Thyroid gland (tissue), 4 donors: Measurements from ENCODE around the gene SLC25A4.

Experiments used
- POLR2A ChIP-seq, 2 donors: fragments of 450-650 bp; IDR thresholded peaks; one replicate each; pipeline ENCODE4 v1.6.1; 2017; ENCODE audit warnings: antibody characterized with exemption in 2 of 2, mild to moderate bottlenecking in 2 of 2, moderate library complexity in 1 of 2
- TF ChIP-seq, protein P1 (sequence below), 6 experiments: fragments of 200-600 bp in 3 of 6; fragments of 450-650 bp in 3 of 6; sonication (generic) in 3 of 6; IDR thresholded peaks; one replicate each; pipeline ENCODE4 v1.5.1; 2016 to 2019; ENCODE audit warnings: antibody characterized with exemption in 6 of 6, mild to moderate bottlenecking in 2 of 6, inconsistent platforms in 1 of 6, moderate library complexity in 1 of 6

DNA sequence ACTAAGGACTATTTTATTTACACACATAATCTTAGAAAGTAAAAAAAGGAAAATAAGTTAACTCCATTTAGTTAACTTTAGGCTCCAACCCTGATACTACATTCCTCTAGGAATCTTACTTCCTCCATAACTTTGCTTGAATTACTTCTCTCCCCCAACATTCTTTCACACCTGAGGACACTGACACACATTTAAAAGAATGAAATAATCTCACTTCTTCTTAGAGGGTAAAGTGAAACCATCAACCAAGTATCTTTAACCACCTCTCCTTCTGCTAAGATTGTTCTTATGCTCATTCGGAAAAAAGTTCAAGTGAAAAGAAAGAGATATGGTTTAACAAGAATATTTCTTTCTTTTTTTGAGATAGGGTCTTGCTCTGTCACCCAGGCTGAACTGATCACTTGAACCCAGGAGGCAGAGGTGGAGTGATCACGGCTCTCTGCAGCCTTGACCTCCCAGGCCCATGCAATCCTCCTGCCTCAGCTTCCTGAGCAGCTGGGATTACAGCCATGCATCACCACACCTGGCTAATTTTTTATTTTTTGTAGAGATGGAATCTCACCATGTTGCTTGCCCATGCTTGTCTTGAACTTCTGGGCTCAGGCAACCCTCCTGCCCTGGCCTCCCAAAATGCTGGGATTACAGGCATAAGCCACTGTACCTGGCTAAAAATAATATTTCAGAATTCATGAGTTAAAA, 28.5 kb downstream of the SLC25A4 start:
- TF ChIP-seq, protein P1, sequence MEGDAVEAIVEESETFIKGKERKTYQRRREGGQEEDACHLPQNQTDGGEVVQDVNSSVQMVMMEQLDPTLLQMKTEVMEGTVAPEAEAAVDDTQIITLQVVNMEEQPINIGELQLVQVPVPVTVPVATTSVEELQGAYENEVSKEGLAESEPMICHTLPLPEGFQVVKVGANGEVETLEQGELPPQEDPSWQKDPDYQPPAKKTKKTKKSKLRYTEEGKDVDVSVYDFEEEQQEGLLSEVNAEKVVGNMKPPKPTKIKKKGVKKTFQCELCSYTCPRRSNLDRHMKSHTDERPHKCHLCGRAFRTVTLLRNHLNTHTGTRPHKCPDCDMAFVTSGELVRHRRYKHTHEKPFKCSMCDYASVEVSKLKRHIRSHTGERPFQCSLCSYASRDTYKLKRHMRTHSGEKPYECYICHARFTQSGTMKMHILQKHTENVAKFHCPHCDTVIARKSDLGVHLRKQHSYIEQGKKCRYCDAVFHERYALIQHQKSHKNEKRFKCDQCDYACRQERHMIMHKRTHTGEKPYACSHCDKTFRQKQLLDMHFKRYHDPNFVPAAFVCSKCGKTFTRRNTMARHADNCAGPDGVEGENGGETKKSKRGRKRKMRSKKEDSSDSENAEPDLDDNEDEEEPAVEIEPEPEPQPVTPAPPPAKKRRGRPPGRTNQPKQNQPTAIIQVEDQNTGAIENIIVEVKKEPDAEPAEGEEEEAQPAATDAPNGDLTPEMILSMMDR (IDR thresholded peaks at IDR 0.05) = no peak
- no peak for TF ChIP-seq POLR2A (IDR thresholded peaks at IDR 0.05)
